ENCODE results near the gene WDR54. TPM values are rescaled to one million over a fixed set of nuclear protein-coding genes. Genes with fewer than 3 reads are reported as not detected.

WDR54 gene
- total and polyA plus RNA-seq, 10 of the 15 experiments (the other 5 are each of a cell fraction or from before 2014, with no cell fraction given) = 38.2 to 116 (median 89.1) TPM

DNA sequence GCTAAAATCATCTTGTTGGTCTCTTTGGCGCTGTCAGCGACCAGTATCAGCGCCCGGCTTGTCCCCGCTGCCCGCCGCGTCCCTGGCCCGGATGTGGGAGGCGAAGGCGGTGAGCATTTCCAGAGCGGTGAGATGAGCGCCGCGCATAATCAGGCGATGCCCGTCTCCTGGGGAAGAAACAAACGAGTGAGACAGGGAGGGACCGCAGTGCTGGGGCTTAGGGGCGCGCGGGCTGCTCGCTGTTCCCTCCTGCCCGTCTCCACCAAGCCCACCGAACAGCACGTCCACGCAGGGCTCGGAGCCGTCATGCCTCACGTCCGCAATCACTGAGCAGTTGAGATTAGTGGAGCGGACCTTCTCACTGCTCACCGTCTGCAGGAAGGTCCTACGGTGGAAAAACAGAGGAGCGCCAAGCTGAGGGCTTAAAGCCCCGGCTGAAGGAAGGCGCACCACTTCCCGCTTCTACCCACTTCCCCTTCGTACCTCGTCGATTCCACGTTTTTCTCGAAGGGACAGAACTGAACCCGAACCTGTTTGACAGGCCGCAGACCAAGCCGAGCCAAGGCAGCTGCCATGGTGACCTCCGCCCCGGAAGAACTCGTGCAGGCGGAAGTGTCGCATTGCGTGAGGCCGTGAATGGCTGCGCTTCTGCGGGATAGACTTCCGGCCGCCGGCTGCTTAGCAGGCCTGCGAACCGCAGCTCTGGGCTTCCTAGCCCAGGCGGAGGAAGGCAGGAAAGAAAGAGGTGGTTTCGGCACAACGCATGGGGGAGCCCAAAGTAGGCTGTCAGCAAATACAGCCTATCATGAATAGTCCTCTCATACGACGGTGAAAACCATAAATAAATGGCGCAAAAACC lies 50.8 kb downstream of the WDR54 start, which contains the start of gene MRPL53:
TSS of gene MRPL53 (minus strand) at position 595 of the 859 bp plus-strand sequence. CDS start at position 575, 20 bp downstream.
- H3K36me3 ChIP-seq (ENCODE audit: control insufficient read depth in 2 of 2, insufficient read depth in 2 of 2, low read length in 1 of 2) = peaks cover 0 to 3% of the 10 kb centered on the region in 2 experiments; a peak in 2 of 4 replicates
- no peaks in the 10 kb centered on the region for H3K9me3 ChIP-seq (replicated peaks; ENCODE audit: control insufficient read depth, insufficient read depth, low read length)
- WGBS (ENCODE audit: insufficient coverage, insufficient replicate concordance, low lambda C conversion rate, missing lambda C conversion rate) = 1% methylated on average over 66 of the region's 66 CpGs
- ATAC-seq (peak; percentile 94), FAIRE-seq (peak; percentile 87), DNase-seq (ENCODE audit: low read depth, low spot score) (peak; percentile 86)
- RAD21 ChIA-PET (ENCODE audit: unreplicated experiment) = interaction anchor here (0.7 to 2.1 kb wide), 5 partner anchors 10 to 32 kb away, joined by 3 to 20 read pairs (median 4); partner anchors contain the start of genes CCDC142, TTC31 and WBP1
- SMC1A ChIA-PET (ENCODE audit: uncharacterized antibody, unreplicated experiment) = interaction anchor here (0.6 to 2.4 kb wide), 10 partner anchors 10 to 473 kb away, joined by 3 to 11 read pairs (median 4); partner anchors contain the start of genes CCDC142 and TTC31
- intact Hi-C loops (cut with micrococcal nuclease; ENCODE audit: unreplicated experiment) (no loop called here), in situ Hi-C loops (cut with MboI) (no loop called here)
- peak within 1 kb of the TSS; percentile 85 for H3K9ac ChIP-seq (ENCODE audit: control insufficient read depth, insufficient read depth, low read length)
- H4K20me1 ChIP-seq (ENCODE audit: control insufficient read depth, insufficient read depth) = no peaks in the 10 kb centered on the region
- CTCF ChIA-PET = interaction anchor here (0.6 to 2.7 kb wide), 10 partner anchors 10 to 223 kb away, joined by 3 to 20 read pairs (median 6); partner anchors contain the start of genes CCDC142 and TTC31
- peak within 1 kb of the TSS; percentile 91 for H2AFZ ChIP-seq (ENCODE audit: control insufficient read depth, low read depth, low read length)
- POLR2A ChIA-PET = interaction anchor here (0.6 to 2.7 kb wide), 12 partner anchors 9 to 1064 kb away, joined by 3 to 22 read pairs (median 4); partner anchors contain the start of genes CCDC142, INO80B, TTC31 and WBP1
- peak within 1 kb of the TSS; percentile 89 for H3K4me3 ChIP-seq
- BruUV-seq (replicated peaks) = TSS peak; percentile 97
- 0 out of 2 replicates have a peak, but pooled peaks cover 6% of the 10 kb centered on the region for H3K4me1 ChIP-seq (ENCODE audit: control insufficient read depth, insufficient read depth, low read length)
- peaks cover 10% of the 10 kb centered on the region for H3K79me2 ChIP-seq (ENCODE audit: control insufficient read depth, insufficient read depth, low read length)
- peak within 1 kb of the TSS; percentile 93 for H3K27ac ChIP-seq (ENCODE audit: control insufficient read depth, insufficient read depth)
- H3K27me3 ChIP-seq (replicated peaks in 1 of 2; ENCODE audit: control insufficient read depth in 2 of 2, insufficient read depth in 2 of 2, low read length in 1 of 2) = no peaks in the 10 kb centered on the region
- H3K4me2 ChIP-seq (ENCODE audit: control insufficient read depth, insufficient read depth) = peak within 1 kb of the TSS; percentile 99
- no peak for TF ChIP-seq RBBP5 (conservative IDR thresholded peaks at IDR 0.05)
- peak; percentile 70 for TF ChIP-seq TARDBP (IDR thresholded peaks at IDR 0.05; ENCODE audit: borderline replicate concordance)
- TF ChIP-seq, protein P1, sequence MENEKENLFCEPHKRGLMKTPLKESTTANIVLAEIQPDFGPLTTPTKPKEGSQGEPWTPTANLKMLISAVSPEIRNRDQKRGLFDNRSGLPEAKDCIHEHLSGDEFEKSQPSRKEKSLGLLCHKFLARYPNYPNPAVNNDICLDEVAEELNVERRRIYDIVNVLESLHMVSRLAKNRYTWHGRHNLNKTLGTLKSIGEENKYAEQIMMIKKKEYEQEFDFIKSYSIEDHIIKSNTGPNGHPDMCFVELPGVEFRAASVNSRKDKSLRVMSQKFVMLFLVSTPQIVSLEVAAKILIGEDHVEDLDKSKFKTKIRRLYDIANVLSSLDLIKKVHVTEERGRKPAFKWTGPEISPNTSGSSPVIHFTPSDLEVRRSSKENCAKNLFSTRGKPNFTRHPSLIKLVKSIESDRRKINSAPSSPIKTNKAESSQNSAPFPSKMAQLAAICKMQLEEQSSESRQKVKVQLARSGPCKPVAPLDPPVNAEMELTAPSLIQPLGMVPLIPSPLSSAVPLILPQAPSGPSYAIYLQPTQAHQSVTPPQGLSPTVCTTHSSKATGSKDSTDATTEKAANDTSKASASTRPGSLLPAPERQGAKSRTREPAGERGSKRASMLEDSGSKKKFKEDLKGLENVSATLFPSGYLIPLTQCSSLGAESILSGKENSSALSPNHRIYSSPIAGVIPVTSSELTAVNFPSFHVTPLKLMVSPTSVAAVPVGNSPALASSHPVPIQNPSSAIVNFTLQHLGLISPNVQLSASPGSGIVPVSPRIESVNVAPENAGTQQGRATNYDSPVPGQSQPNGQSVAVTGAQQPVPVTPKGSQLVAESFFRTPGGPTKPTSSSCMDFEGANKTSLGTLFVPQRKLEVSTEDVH (IDR thresholded peaks at IDR 0.05; ENCODE audit: low read depth, partially characterized antibody) = peak; percentile 86
- TF ChIP-seq BMI1 (IDR thresholded peaks at IDR 0.05; ENCODE audit: borderline replicate concordance) = no peak
- no peak for TF ChIP-seq FOS (IDR thresholded peaks at IDR 0.05; ENCODE audit: borderline replicate concordance, extremely low read depth, insufficient read length)
- no peak for TF ChIP-seq SUPT20H (IDR thresholded peaks at IDR 0.05; ENCODE audit: borderline replicate concordance, control insufficient read depth, low read depth, low read length)
- no peak for TF ChIP-seq YBX1 (IDR thresholded peaks at IDR 0.05)
- TF ChIP-seq POLR2AphosphoS2 (IDR thresholded peaks at IDR 0.05; ENCODE audit: low read depth, low read length) = peak; percentile 99
- peak; percentile 68; the same call in 1 of the 2 replicates for TF ChIP-seq MTA3 (IDR thresholded peaks at IDR 0.05; ENCODE audit: borderline replicate concordance, low read length)
- peak; percentile 81; the same call in 1 of the 2 replicates for TF ChIP-seq ZBED1 (IDR thresholded peaks at IDR 0.05; ENCODE audit: borderline replicate concordance)
- no peak for TF ChIP-seq SMC3 (IDR thresholded peaks at IDR 0.05; ENCODE audit: borderline replicate concordance, low read length)
- peak; percentile 52 for TF ChIP-seq SMAD1 (IDR thresholded peaks at IDR 0.05; ENCODE audit: low read depth, partially characterized antibody)
- no peak for TF ChIP-seq RCOR1 (conservative IDR thresholded peaks at IDR 0.05; ENCODE audit: low read depth, low read length)
- TF ChIP-seq MXI1 (IDR thresholded peaks at IDR 0.05; ENCODE audit: low read depth, low read length) = peak; percentile 86
- 0 out of 2 replicates have a peak, but pooled peaks have one; percentile 49 for TF ChIP-seq DPF2 (IDR thresholded peaks at IDR 0.05)
- TF ChIP-seq, protein P2, sequence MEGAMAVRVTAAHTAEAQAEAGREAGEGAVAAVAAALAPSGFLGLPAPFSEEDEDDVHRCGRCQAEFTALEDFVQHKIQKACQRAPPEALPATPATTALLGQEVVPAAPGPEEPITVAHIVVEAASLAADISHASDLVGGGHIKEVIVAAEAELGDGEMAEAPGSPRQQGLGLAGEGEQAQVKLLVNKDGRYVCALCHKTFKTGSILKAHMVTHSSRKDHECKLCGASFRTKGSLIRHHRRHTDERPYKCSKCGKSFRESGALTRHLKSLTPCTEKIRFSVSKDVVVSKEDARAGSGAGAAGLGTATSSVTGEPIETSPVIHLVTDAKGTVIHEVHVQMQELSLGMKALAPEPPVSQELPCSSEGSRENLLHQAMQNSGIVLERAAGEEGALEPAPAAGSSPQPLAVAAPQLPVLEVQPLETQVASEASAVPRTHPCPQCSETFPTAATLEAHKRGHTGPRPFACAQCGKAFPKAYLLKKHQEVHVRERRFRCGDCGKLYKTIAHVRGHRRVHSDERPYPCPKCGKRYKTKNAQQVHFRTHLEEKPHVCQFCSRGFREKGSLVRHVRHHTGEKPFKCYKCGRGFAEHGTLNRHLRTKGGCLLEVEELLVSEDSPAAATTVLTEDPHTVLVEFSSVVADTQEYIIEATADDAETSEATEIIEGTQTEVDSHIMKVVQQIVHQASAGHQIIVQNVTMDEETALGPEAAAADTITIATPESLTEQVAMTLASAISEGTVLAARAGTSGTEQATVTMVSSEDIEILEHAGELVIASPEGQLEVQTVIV (IDR thresholded peaks at IDR 0.05; ENCODE audit: borderline replicate concordance, partially characterized antibody) = peak; percentile 91
- no peak; the same call in 1 of the 2 replicates for TF ChIP-seq FOXK2 (IDR thresholded peaks at IDR 0.05)
- TF ChIP-seq RAD21 (IDR thresholded peaks at IDR 0.05; ENCODE audit: insufficient read depth, low read depth, low read length) = no peak

Measured in GM12878 (cell line).